K562 (cell line): ENCODE data around the gene AFF3. TPM values are rescaled to one million over a fixed set of nuclear protein-coding genes. Genes with fewer than 3 reads are reported as not detected.

Source experiments
- ATAC-seq: fragments of 200-7000 bp; cut with Tn5 transposase; 3 replicates; pipeline ENCODE4 v1.9.1; 2020; ENCODE audit warnings: moderate library complexity
- BruUV-seq: library from RNA; stranded (reverse); fragments of 400-500 nt; replicated peaks from 2 replicates; lab custom pipeline; 2021; lab: Mats Ljungman, UMichigan
- CTCF ChIA-PET: fragments of 300-600 bp; formaldehyde crosslinking; extraction: SDS; loops from one replicate; lab custom pipeline; 2021; ENCODE audit warnings: low intra/inter-chr PET ratio; lab: Yijun Ruan, JAX
- POLR2A ChIA-PET: fragments of 300-600, 350-650 bp; sonication (Branson Sonifier 250); formaldehyde crosslinking; extraction: SDS; loops from one replicate; lab custom pipeline; 2021; ENCODE audit warnings: antibody characterized with exemption, inconsistent platforms; lab: Yijun Ruan, JAX
- DNase-seq, 4 experiments: peaks; one replicate each; pipeline versions ENCODE4 v3.0.0 to v3.0.0-alpha.2; 2011 to 2018; ENCODE audit warnings: low spot score in 3 of 4, mixed read lengths in 3 of 4; ENCODE audit errors: extremely low read depth in 1 of 4
- FAIRE-seq: peaks from 2 replicates; lab custom pipeline; 2011; peaks lifted over from hg19 to GRCh38; lab: Jason Lieb, UNC
- H2AFZ ChIP-seq: 2 replicates; pipeline ENCODE4 v1.6.0; 2011; ENCODE audit warnings: low read depth, low read length, control low read depth, inconsistent platforms
- H3K27ac ChIP-seq: fragments of 200-600 bp; 3 replicates; pipeline ENCODE4 v1.8.0; 2011; ENCODE audit warnings: low read depth, mild to moderate bottlenecking, control low read depth, inconsistent platforms, low read length, moderate library complexity, mixed read lengths; ENCODE audit errors: extremely low read depth
- H3K27me3 ChIP-seq, 2 experiments: fragments of 300-600 bp in 1 of 2; 2 replicates in 1 of 2; 3 replicates in 1 of 2; pipeline versions ENCODE4 v1.6.0 to v1.8.0; 2011; ENCODE audit warnings: inconsistent platforms in 2 of 2, low read length in 2 of 2, mild to moderate bottlenecking in 1 of 2, mixed read lengths in 1 of 2, moderate library complexity in 1 of 2; ENCODE audit not compliant: control insufficient read depth in 2 of 2, insufficient read depth in 2 of 2
- H3K36me3 ChIP-seq: fragments of 300-600 bp; 3 replicates; pipeline ENCODE4 v1.8.0; 2011; ENCODE audit warnings: mild to moderate bottlenecking, low read length, inconsistent platforms; ENCODE audit not compliant: control insufficient read depth, insufficient read depth
- H3K4me1 ChIP-seq, 2 experiments: fragments of 200-600 bp in 1 of 2; replicated peaks in 1 of 2; 2 replicates in 1 of 2; 3 replicates in 1 of 2; pipeline versions ENCODE4 v1.5.1 to v1.8.0; 2011; ENCODE audit warnings: inconsistent platforms in 2 of 2, low read length in 2 of 2, mild to moderate bottlenecking in 1 of 2, mixed read lengths in 1 of 2, moderate library complexity in 1 of 2; ENCODE audit not compliant: control insufficient read depth in 2 of 2, insufficient read depth in 2 of 2
- H3K4me2 ChIP-seq: 2 replicates; pipeline ENCODE4 v1.6.1; 2011; ENCODE audit warnings: low read length, control low read depth, inconsistent platforms, mixed read lengths; ENCODE audit not compliant: insufficient read depth
- H3K4me3 ChIP-seq: fragments of 200-600 bp; sonication (generic), shearing (Covaris generic); 2 replicates; pipeline ENCODE4 v1.5.1; 2016; ENCODE audit warnings: control low read depth, inconsistent platforms
- H3K79me2 ChIP-seq: fragments of 200-600 bp; 3 replicates; pipeline ENCODE4 v1.8.0; 2011; ENCODE audit warnings: low read length, inconsistent platforms; ENCODE audit not compliant: control insufficient read depth, insufficient read depth
- H3K9ac ChIP-seq, 2 experiments: 2 replicates each; pipeline versions ENCODE4 v1.6.0 to v1.6.1; 2011; ENCODE audit warnings: low read depth in 2 of 2, low read length in 2 of 2, control low read depth in 1 of 2, inconsistent platforms in 1 of 2, mild to moderate bottlenecking in 1 of 2, mixed read lengths in 1 of 2; ENCODE audit not compliant: insufficient read depth in 1 of 2
- H3K9me1 ChIP-seq: one replicate; pipeline ENCODE4 v1.6.0; 2011; ENCODE audit warnings: inconsistent platforms, mild to moderate bottlenecking, low read length, moderate library complexity; ENCODE audit not compliant: control insufficient read depth, insufficient read depth
- H3K9me3 ChIP-seq: replicated peaks from 2 replicates; pipeline ENCODE4 v1.5.1; 2011; ENCODE audit warnings: low read depth, low read length, inconsistent platforms; ENCODE audit not compliant: control insufficient read depth, insufficient read depth
- H4K20me1 ChIP-seq: replicated peaks from 2 replicates; pipeline ENCODE4 v1.6.1; 2011; ENCODE audit warnings: low read length, inconsistent platforms, mixed read lengths; ENCODE audit not compliant: control insufficient read depth, insufficient read depth
- CREBBP ChIP-seq: IDR thresholded peaks from one replicate; pipeline ENCODE4 v1.6.1; 2012; ENCODE audit warnings: low read depth, mild to moderate bottlenecking, control low read depth, inconsistent platforms, low read length
- GATAD2A ChIP-seq: fragments of 450-650 bp; IDR thresholded peaks from 2 replicates; pipeline ENCODE4 v1.6.1; 2017
- NCOA1 ChIP-seq: fragments of 450-650 bp; IDR thresholded peaks from 2 replicates; pipeline ENCODE4 v1.6.1; 2016; ENCODE audit warnings: low read depth
- POLR2AphosphoS5 ChIP-seq: IDR thresholded peaks from 2 replicates; pipeline ENCODE4 v1.6.1; 2011; ENCODE audit warnings: mild to moderate bottlenecking, low read depth, low read length, moderate library complexity; ENCODE audit not compliant: control insufficient read depth, insufficient read depth
- POLR2G ChIP-seq: fragments of 200-400 bp; formaldehyde crosslinking; IDR thresholded peaks from 2 replicates; pipeline ENCODE4 v1.6.1; 2017; ENCODE audit warnings: low read depth, mild to moderate bottlenecking, antibody characterized with exemption, low read length, moderate library complexity
- PRPF4 ChIP-seq: fragments of 200-400 bp; formaldehyde crosslinking; IDR thresholded peaks from one replicate; pipeline ENCODE4 v1.6.1; 2017; ENCODE audit warnings: low read length, low read depth, mild to moderate bottlenecking; ENCODE audit not compliant: insufficient read depth, poor library complexity, severe bottlenecking
- STAT5A ChIP-seq: IDR thresholded peaks from 2 replicates; pipeline ENCODE4 v1.6.1; 2012; ENCODE audit warnings: low read length, inconsistent platforms, borderline replicate concordance
- ZBTB12 ChIP-seq: fragments of 250-450 bp; sonication (Bioruptor Pico); IDR thresholded peaks from 2 replicates; pipeline ENCODE4 v1.4.0; 2020
- ZBTB2 ChIP-seq: fragments of 450-650 bp; IDR thresholded peaks from 2 replicates; pipeline ENCODE4 v1.6.1; 2016; ENCODE audit warnings: antibody characterized with exemption
- ZKSCAN3 ChIP-seq: fragments of 250-450 bp; sonication (Bioruptor Pico); IDR thresholded peaks from 2 replicates; pipeline ENCODE4 v1.4.0; 2020
- ZNF143 ChIP-seq: sonication (generic); formaldehyde crosslinking; IDR thresholded peaks from 2 replicates; pipeline ENCODE4 v1.9.0; 2022; ENCODE audit warnings: mild to moderate bottlenecking, missing genetic modification reagents
- ZNF584 ChIP-seq: fragments of 200-800 bp; sonication (Bioruptor generic); IDR thresholded peaks from 2 replicates; pipeline ENCODE4 v1.6.1; 2016; ENCODE audit warnings: low read depth, mild to moderate bottlenecking, missing genetic modification characterization, missing compliant biosample characterization
- WGBS: fragments of 100-300 bp; shearing (Covaris generic); methylation state at CpG from one replicate; pipeline ENCODE4 v1.1.6; 2016; ENCODE audit warnings: low coverage, mixed read lengths; ENCODE audit not compliant: insufficient coverage; ENCODE audit errors: missing lambda C conversion rate; 5-methylcytosine and 5-hydroxymethylcytosine counted together
- in situ Hi-C: fragments of 300-500 bp; cut with MboI; formaldehyde crosslinking; loops from 4 replicates; pipeline ENCODE4 v1.15.0; 2018; ENCODE audit warnings: inconsistent platforms, mixed read lengths
- intact Hi-C: fragments of 100-400 bp; cut with micrococcal nuclease; formaldehyde crosslinking; loops from 2 replicates; pipeline ENCODE4 v1.14.2; 2022
- polyA plus RNA-seq, 8 experiments: library from polyadenylated mRNA; depleted of rRNA in 4 of 8; stranded (reverse) in 5 of 8; unstranded in 3 of 8; fragments of >200 nt; fragmentation: Nextera tagmentation in 2 of 8; fragmentation: Illumina TruSeq in 1 of 8; extraction: Ambion mirVana in 2 of 8; extraction: Trizol in 1 of 8; gene quantifications; 2 replicates each; pipeline versions ENCODE4 v1.2.1 to v1.2.3, GENCODE V29; 2011 to 2014; ENCODE audit warnings: inconsistent platforms in 1 of 8, missing spikeins in 1 of 8
- total RNA-seq, 7 experiments: library from RNA; depleted of rRNA in 6 of 7; stranded (reverse); fragments of >200 nt in 6 of 7; fragmentation: Illumina TruSeq in 2 of 7; extraction: Trizol in 2 of 7; gene quantifications; 2 replicates each; pipeline versions ENCODE4 v1.2.1 to v1.2.3, GENCODE V29; 2011 to 2021; ENCODE audit warnings: low replicate concordance in 1 of 7

Gene AFF3
- total and polyA plus RNA-seq, 9 of the 15 experiments (the other 6 are each of a cell fraction or from before 2014, with no cell fraction given), result 0.02 to 0.11 TPM; not detected in 7

- TF ChIP-seq POLR2G (no peak), NCOA1 (no peak), POLR2AphosphoS5 (no peak), ZBTB2 (no peak), ZNF143 (CRISPR knock-in tag) (no peak), STAT5A (no peak), CREBBP (no peak), ZBTB12 (CRISPR knock-in tag) (no peak)
These were observed 266.7 kb downstream of the AFF3 start (continued) for GRCh38 chr2:99875627-99876201.

GRCh38 chr2:99868260-99868659 lies 274.1 kb downstream of the AFF3 start:
- CTCF ChIA-PET, result interaction anchor here (0.6 kb wide), 1 partner anchor 1873 kb away, joined by 3 read pairs; no protein-coding TSS in a partner anchor
- 2% methylated on average over 4 of the region's 4 CpGs for WGBS
- H3K27me3 ChIP-seq, result peaks cover 4 to 29% of the 10 kb centered on the region in 2 experiments; a peak in 3 of 5 replicates

More at GRCh38 chr2:99868260-99868659, 274.1 kb downstream of the AFF3 start:
- no peak for DNase-seq
- Histone ChIP-seq H3K79me2 (no peaks in the 10 kb centered on the region), H4K20me1 (no peaks in the 10 kb centered on the region), H3K9ac (no peak overlapping the region), H3K36me3 (no peaks in the 10 kb centered on the region), H3K4me2 (no peak overlapping the region), H3K27ac (no peak overlapping the region), H3K4me3 (no peak overlapping the region), H3K9me3 (no peaks in the 10 kb centered on the region), H3K9me1 (no peaks in the 10 kb centered on the region), H2AFZ (no peak overlapping the region)
- no peak for ATAC-seq
- BruUV-seq, result no TSS peak
- in situ Hi-C loops, result no loop called here
- intact Hi-C loops, result no loop called here
- 0 out of 2 replicates have a peak, but pooled peaks have one; percentile 0 for TF ChIP-seq ZNF584 (CRISPR knock-in tag)
- no peak for TF ChIP-seq GATAD2A
- TF ChIP-seq PRPF4, result no peak
- TF ChIP-seq ZKSCAN3 (CRISPR knock-in tag), result no peak
- TF ChIP-seq, all 486 proteins: peak for 1
- no peaks in the 10 kb centered on the region for H3K4me1 ChIP-seq
- no peak for FAIRE-seq
- POLR2A ChIA-PET, result interaction anchor here (0.6 kb wide), 1 partner anchor 50 kb away, joined by 3 read pairs; no protein-coding TSS in a partner anchor
